HepG2 (cell line): Measurements from ENCODE around the gene OR2AT4. TPM values are rescaled to one million over a fixed set of nuclear protein-coding genes. Genes with fewer than 3 reads are reported as not detected.

Source experiments
- ATAC-seq: fragments of 200-7000 bp; cut with Tn5 transposase; 3 replicates; pipeline ENCODE4 v1.9.1; 2020; ENCODE audit warnings: mild to moderate bottlenecking, moderate library complexity
- BruUV-seq: library from RNA; stranded (reverse); fragments of 400-500 nt; replicated peaks from 2 replicates; lab custom pipeline; 2021; lab: Mats Ljungman, UMichigan
- CTCF ChIA-PET: fragments of 300-600 bp; formaldehyde crosslinking; extraction: SDS; loops from one replicate; lab custom pipeline; 2021; ENCODE audit warnings: low total read pairs, inconsistent platforms, low intra/inter-chr PET ratio; lab: Yijun Ruan, JAX
- POLR2A ChIA-PET: fragments of 350-600 bp; sonication (Branson Sonifier 250); formaldehyde crosslinking; loops from one replicate; lab custom pipeline; 2020; ENCODE audit warnings: antibody characterized with exemption, inconsistent platforms; lab: Yijun Ruan, JAX
- DNase-seq: peaks from one replicate; pipeline ENCODE4 v3.0.0-alpha.2; 2015; ENCODE audit warnings: low spot score
- FAIRE-seq: peaks from 3 replicates; lab custom pipeline; 2011; peaks lifted over from hg19 to GRCh38; lab: Jason Lieb, UNC
- H2AFZ ChIP-seq: one replicate; pipeline ENCODE4 v1.6.1; 2011; ENCODE audit warnings: low read length, inconsistent platforms
- H3K27ac ChIP-seq: fragments of 300-600 bp; 3 replicates; pipeline ENCODE4 v1.8.0; 2011; ENCODE audit warnings: mixed run types, mild to moderate bottlenecking, mixed read lengths, low read length, inconsistent platforms; ENCODE audit not compliant: insufficient read depth; ENCODE audit errors: extremely low read length
- H3K27me3 ChIP-seq, 2 experiments: fragments of 200-600 bp in 1 of 2; 2 replicates in 1 of 2; 3 replicates in 1 of 2; pipeline versions ENCODE4 v1.6.0 to v1.8.0; 2011; ENCODE audit warnings: low read length in 2 of 2, mild to moderate bottlenecking in 2 of 2, moderate library complexity in 2 of 2, inconsistent platforms in 1 of 2; ENCODE audit not compliant: insufficient read depth in 2 of 2, control insufficient read depth in 1 of 2
- H3K36me3 ChIP-seq, 2 experiments: fragments of 200-600 bp in 1 of 2; replicated peaks in 1 of 2; 2 replicates in 1 of 2; 3 replicates in 1 of 2; pipeline versions ENCODE4 v1.5.1 to v1.8.0; 2011; ENCODE audit warnings: low read length in 2 of 2, inconsistent platforms in 1 of 2; ENCODE audit not compliant: insufficient read depth in 2 of 2, control insufficient read depth in 1 of 2
- H3K4me1 ChIP-seq: 2 replicates; pipeline ENCODE4 v1.5.1; 2012; ENCODE audit warnings: low read length, inconsistent platforms; ENCODE audit not compliant: insufficient read depth
- H3K4me2 ChIP-seq: 2 replicates; pipeline ENCODE4 v1.6.0; 2011; ENCODE audit warnings: low read depth, low read length, inconsistent platforms
- H3K4me3 ChIP-seq, 3 experiments: fragments of 200-600 bp in 1 of 3; sonication (generic), shearing (Covaris generic) in 1 of 3; replicated peaks in 1 of 3; 2 replicates each; pipeline ENCODE4 v1.5.1; 2011 to 2016; ENCODE audit warnings: low read length in 3 of 3, inconsistent platforms in 2 of 3, low read depth in 2 of 3, mild to moderate bottlenecking in 2 of 3, control low read depth in 1 of 3, mixed read lengths in 1 of 3; ENCODE audit not compliant: insufficient read depth in 1 of 3
- H3K79me2 ChIP-seq: one replicate; pipeline ENCODE4 v1.6.1; 2011; ENCODE audit warnings: low read length, inconsistent platforms; ENCODE audit not compliant: insufficient read depth
- H3K9ac ChIP-seq: 2 replicates; pipeline ENCODE4 v1.6.0; 2011; ENCODE audit warnings: mild to moderate bottlenecking, low read depth, low read length, inconsistent platforms; ENCODE audit not compliant: insufficient read depth
- H3K9me3 ChIP-seq: 2 replicates; pipeline ENCODE4 v1.5.1; 2012; ENCODE audit warnings: mild to moderate bottlenecking, low read length
- H4K20me1 ChIP-seq: 2 replicates; pipeline ENCODE4 v1.6.0; 2011; ENCODE audit warnings: inconsistent platforms, mild to moderate bottlenecking, low read length, moderate library complexity; ENCODE audit not compliant: insufficient read depth
- ATF7 ChIP-seq, 2 experiments: fragments of 450-650 bp in 1 of 2; sonication (generic) in 1 of 2; formaldehyde crosslinking in 1 of 2; IDR thresholded peaks; 2 replicates each; pipeline versions ENCODE4 v1.4.0 to v1.6.1; 2016 to 2020; ENCODE audit warnings: antibody characterized with exemption in 1 of 2, mild to moderate bottlenecking in 1 of 2, missing genetic modification reagents in 1 of 2
- HNRNPK ChIP-seq: fragments of 200-400 bp; formaldehyde crosslinking; IDR thresholded peaks from 2 replicates; pipeline ENCODE4 v1.6.1; 2018; ENCODE audit warnings: low read length, low read depth, moderate library complexity, mild to moderate bottlenecking; ENCODE audit not compliant: poor library complexity, severe bottlenecking
- KLF11 ChIP-seq: IDR thresholded peaks from 2 replicates; pipeline ENCODE4 v1.6.1; 2016; ENCODE audit warnings: missing compliant biosample characterization
- KMT2B ChIP-seq: IDR thresholded peaks from 2 replicates; pipeline ENCODE4 v1.6.1; 2016; ENCODE audit warnings: missing genetic modification reagents, missing compliant biosample characterization
- NFKB2 ChIP-seq: sonication (generic); formaldehyde crosslinking; IDR thresholded peaks from 2 replicates; pipeline ENCODE4 v1.4.0; 2020; ENCODE audit warnings: missing genetic modification reagents, borderline replicate concordance
- TCF7L2 ChIP-seq: IDR thresholded peaks from 2 replicates; pipeline ENCODE4 v1.6.1; 2011; ENCODE audit warnings: mild to moderate bottlenecking, low read depth, low read length, moderate library complexity
- ZBTB20 ChIP-seq: sonication (generic); formaldehyde crosslinking; IDR thresholded peaks from 2 replicates; pipeline ENCODE4 v1.8.1; 2023; ENCODE audit warnings: missing genetic modification reagents, low read depth, mild to moderate bottlenecking, borderline replicate concordance
- ZNF496 ChIP-seq: sonication (generic); formaldehyde crosslinking; IDR thresholded peaks from 2 replicates; pipeline ENCODE4 v1.8.1; 2023; ENCODE audit warnings: mild to moderate bottlenecking, moderate library complexity, missing genetic modification reagents; ENCODE audit not compliant: insufficient replicate concordance
- ZNF746 ChIP-seq: sonication (generic); formaldehyde crosslinking; IDR thresholded peaks from 2 replicates; pipeline ENCODE4 v1.8.0; 2022; ENCODE audit warnings: mild to moderate bottlenecking, missing genetic modification reagents
- ZNF879 ChIP-seq: sonication (generic); formaldehyde crosslinking; IDR thresholded peaks from 2 replicates; pipeline ENCODE4 v1.8.1; 2023; ENCODE audit warnings: missing genetic modification reagents
- ZSCAN20 ChIP-seq: sonication (generic); formaldehyde crosslinking; IDR thresholded peaks from 2 replicates; pipeline ENCODE4 v1.4.0; 2020; ENCODE audit warnings: missing genetic modification reagents, mild to moderate bottlenecking, borderline replicate concordance
- WGBS: methylation state at CpG from one replicate; pipeline ENCODE4 v1.1.6; 2017; ENCODE audit warnings: low lambda C conversion rate; 5-methylcytosine and 5-hydroxymethylcytosine counted together
- in situ Hi-C: cut with HindIII; loops from 2 replicates; pipeline ENCODE4 v1.10.0; 2017; ENCODE audit warnings: low pct_unique_long_range_greater_than_20kb; ENCODE audit not compliant: extremely low pct_ligation_motif_present
- intact Hi-C: fragments of 100-400 bp; cut with micrococcal nuclease; formaldehyde crosslinking; loops from one replicate; pipeline ENCODE4 v1.10.0; 2022; ENCODE audit not compliant: unreplicated experiment
- polyA plus RNA-seq, 8 experiments: library from polyadenylated mRNA; depleted of rRNA in 3 of 8; stranded (reverse) in 7 of 8; unstranded in 1 of 8; fragments of >200 nt; fragmentation: Illumina TruSeq in 4 of 8; extraction: Trizol in 4 of 8; gene quantifications; 2 replicates each; pipeline versions ENCODE4 v1.2.1 to v1.2.3, GENCODE V29; 2011 to 2016; ENCODE audit warnings: low read depth in 4 of 8, missing spikeins in 1 of 8, mixed read lengths in 1 of 8; ENCODE audit not compliant: insufficient read depth in 1 of 8
- total RNA-seq, 5 experiments: library from RNA; depleted of rRNA; stranded (reverse); fragments of >200 nt; fragmentation: Illumina TruSeq; extraction: Trizol; gene quantifications; 2 replicates each; pipeline ENCODE4 v1.2.3, GENCODE V29; 2016; ENCODE audit warnings: low read depth in 1 of 5
- TF ChIP-seq, protein P1 (sequence below): sonication (generic); formaldehyde crosslinking; IDR thresholded peaks from 2 replicates; pipeline ENCODE4 v1.4.0; 2020; ENCODE audit warnings: mild to moderate bottlenecking, missing genetic modification reagents
- TF ChIP-seq, protein P2 (sequence below): sonication (generic); formaldehyde crosslinking; IDR thresholded peaks from 2 replicates; pipeline ENCODE4 v1.5.0; 2020; ENCODE audit warnings: missing genetic modification reagents
- TF ChIP-seq, protein P3 (sequence below): sonication (generic); formaldehyde crosslinking; IDR thresholded peaks from 2 replicates; pipeline ENCODE4 v1.8.1; 2023; ENCODE audit warnings: mild to moderate bottlenecking, inconsistent platforms, moderate library complexity, missing genetic modification reagents, borderline replicate concordance
- TF ChIP-seq, protein P4 (sequence below): sonication (generic); formaldehyde crosslinking; IDR thresholded peaks from 2 replicates; pipeline ENCODE4 v1.4.0; 2020; ENCODE audit warnings: low read depth, mild to moderate bottlenecking, missing genetic modification reagents

OR2AT4 gene
- total and polyA plus RNA-seq, 2 of the 13 experiments (the other 11 are each of a cell fraction or from before 2014, with no cell fraction given) = not detected

DNA sequence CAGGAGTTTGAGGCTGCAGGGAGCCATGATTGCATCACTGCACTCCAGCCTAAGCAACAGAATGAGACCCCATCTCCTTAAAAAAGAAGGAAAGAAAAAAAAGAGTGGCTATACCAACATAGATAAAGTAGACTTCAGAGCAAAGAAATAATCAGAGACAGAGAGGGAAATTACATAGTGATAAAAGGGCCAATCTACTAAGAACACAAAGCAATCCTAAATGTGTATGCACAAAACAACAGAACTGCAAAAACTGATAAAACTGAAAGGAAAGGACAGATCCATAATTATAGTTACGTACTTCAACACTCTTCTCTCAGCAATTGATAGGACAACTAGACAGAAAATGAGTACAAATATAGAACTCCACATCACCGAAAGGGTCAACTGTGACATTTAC, 17.8 kb upstream of the OR2AT4 start:
- FAIRE-seq (no peak), DNase-seq (no peak), ATAC-seq (no peak)
- peaks cover 8% of the 10 kb centered on the region for H3K9me3 ChIP-seq
- H3K4me2 ChIP-seq = no peak overlapping the region
- intact Hi-C loops (no loop called here), in situ Hi-C loops (no loop called here)
- CTCF ChIA-PET = no interaction called here
- 52% methylated on average over 2 of the region's 2 CpGs for WGBS
- BruUV-seq = no TSS peak
- peaks cover 7% of the 10 kb centered on the region; the same call in 1 of the 2 replicates for H3K4me1 ChIP-seq
- H3K4me3 ChIP-seq = no peak overlapping the region
- H3K9ac ChIP-seq = no peak overlapping the region
- POLR2A ChIA-PET = no interaction called here
- H2AFZ ChIP-seq = no peak overlapping the region
- no peaks in the 10 kb centered on the region for H3K27me3 ChIP-seq
- no peaks in the 10 kb centered on the region for H3K36me3 ChIP-seq
- H3K27ac ChIP-seq = no peak overlapping the region
- TF ChIP-seq, protein P1, sequence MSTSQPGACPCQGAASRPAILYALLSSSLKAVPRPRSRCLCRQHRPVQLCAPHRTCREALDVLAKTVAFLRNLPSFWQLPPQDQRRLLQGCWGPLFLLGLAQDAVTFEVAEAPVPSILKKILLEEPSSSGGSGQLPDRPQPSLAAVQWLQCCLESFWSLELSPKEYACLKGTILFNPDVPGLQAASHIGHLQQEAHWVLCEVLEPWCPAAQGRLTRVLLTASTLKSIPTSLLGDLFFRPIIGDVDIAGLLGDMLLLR = no peak
- H4K20me1 ChIP-seq = no peaks in the 10 kb centered on the region
- H3K79me2 ChIP-seq = no peaks in the 10 kb centered on the region

DNA sequence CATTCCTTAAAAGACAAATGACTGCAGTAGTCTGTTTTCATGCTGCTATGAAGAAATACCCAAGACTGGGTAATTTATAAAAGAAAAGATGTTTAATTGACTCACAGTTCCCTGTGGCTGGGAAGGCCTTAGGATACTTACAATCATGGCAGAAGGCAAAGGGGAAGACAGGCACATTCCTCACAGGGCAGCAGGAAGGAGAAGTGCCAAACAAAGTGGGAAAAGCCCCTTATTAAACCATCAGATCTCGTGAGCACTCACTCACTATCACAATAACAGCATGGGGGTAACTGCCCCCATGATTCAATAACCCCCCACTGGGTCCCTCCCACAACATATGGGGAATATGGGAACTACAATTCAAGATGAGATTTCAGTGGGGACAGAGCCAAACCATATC, 16.4 kb upstream of the OR2AT4 start:
- Histone ChIP-seq H3K79me2 (no peaks in the 10 kb centered on the region), H3K9me3 (no peaks in the 10 kb centered on the region), H3K36me3 (no peaks in the 10 kb centered on the region), H3K4me3 (no peak overlapping the region), H2AFZ (no peak overlapping the region), H3K27ac (no peak overlapping the region), H3K4me2 (no peak overlapping the region), H3K4me1 (peaks cover 7% of the 10 kb centered on the region; the same call in 1 of the 2 replicates), H4K20me1 (no peaks in the 10 kb centered on the region), H3K27me3 (no peaks in the 10 kb centered on the region), H3K9ac (no peak overlapping the region)
- ChIA-PET POLR2A (no interaction called here), CTCF (no interaction called here)
- intact Hi-C loops = no loop called here
- in situ Hi-C loops = no loop called here
- FAIRE-seq (no peak), ATAC-seq (no peak), DNase-seq (no peak)
- 0% methylated on average over 1 of the region's 1 CpG for WGBS
- BruUV-seq = no TSS peak
- TF ChIP-seq, protein P2, sequence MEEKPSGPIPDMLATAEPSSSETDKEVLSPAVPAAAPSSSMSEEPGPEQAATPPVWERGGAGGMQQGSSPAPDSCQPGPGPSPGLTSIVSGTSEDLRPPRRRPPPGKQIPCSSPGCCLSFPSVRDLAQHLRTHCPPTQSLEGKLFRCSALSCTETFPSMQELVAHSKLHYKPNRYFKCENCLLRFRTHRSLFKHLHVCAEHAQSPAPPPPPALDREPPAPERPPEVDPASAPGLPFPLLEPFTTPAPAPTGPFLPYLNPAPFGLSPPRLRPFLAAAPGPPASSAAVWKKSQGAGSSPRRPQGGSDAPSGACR (CRISPR knock-in tag) = no peak
- TF ChIP-seq KMT2B = no peak
- TF ChIP-seq ZNF879 (CRISPR knock-in tag) = no peak
- TF ChIP-seq KLF11 = no peak
- TF ChIP-seq, protein P3, sequence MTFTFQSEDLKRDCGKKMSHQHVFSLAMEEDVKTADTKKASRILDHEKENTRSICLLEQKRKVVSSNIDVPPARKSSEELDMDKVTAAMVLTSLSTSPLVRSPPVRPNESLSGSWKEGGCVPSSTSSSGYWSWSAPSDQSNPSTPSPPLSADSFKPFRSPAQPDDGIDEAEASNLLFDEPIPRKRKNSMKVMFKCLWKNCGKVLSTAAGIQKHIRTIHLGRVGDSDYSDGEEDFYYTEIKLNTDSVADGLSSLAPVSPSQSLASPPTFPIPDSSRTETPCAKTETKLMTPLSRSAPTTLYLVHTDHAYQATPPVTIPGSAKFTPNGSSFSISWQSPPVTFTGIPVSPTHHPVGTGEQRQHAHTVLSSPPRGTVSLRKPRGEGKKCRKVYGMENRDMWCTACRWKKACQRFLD = no peak
- TF ChIP-seq NFKB2 (CRISPR knock-in tag) = no peak
- TF ChIP-seq ZNF746 = no peak
- TF ChIP-seq ZBTB20 (CRISPR knock-in tag) = no peak
- TF ChIP-seq, protein P4, sequence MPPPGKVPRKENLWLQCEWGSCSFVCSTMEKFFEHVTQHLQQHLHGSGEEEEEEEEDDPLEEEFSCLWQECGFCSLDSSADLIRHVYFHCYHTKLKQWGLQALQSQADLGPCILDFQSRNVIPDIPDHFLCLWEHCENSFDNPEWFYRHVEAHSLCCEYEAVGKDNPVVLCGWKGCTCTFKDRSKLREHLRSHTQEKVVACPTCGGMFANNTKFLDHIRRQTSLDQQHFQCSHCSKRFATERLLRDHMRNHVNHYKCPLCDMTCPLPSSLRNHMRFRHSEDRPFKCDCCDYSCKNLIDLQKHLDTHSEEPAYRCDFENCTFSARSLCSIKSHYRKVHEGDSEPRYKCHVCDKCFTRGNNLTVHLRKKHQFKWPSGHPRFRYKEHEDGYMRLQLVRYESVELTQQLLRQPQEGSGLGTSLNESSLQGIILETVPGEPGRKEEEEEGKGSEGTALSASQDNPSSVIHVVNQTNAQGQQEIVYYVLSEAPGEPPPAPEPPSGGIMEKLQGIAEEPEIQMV (CRISPR knock-in tag) = no peak
- no peak for TF ChIP-seq ZSCAN20
- no peak for TF ChIP-seq ZNF496 (CRISPR knock-in tag)
- TF ChIP-seq HNRNPK = no peak
- TF ChIP-seq ATF7 (IDR thresholded peaks at IDR 0.05) = no peak
- TF ChIP-seq ATF7 (CRISPR knock-in tag; IDR thresholded peaks at IDR 0.05) = no peak
- no peak for TF ChIP-seq TCF7L2
